Activated CD4-positive, alpha-beta T cell treated with anti-CD3 and anti-CD28 coated beads for 1 hour (primary cell): ENCODE data around the gene RNF2.
"Not testable (repeated sequence)": the region's sequence is repeated elsewhere in the genome, so short reads cannot be mapped to it uniquely, and the experiment has no call there.

Source experiments
- DNase-seq: peaks from one replicate; pipeline ENCODE4 v3.0.0-alpha.2; 2020

RNF2 gene

GRCh38 chr1:185050823-185051451, 5.6 kb downstream of the RNF2 start:
- no peak for DNase-seq

GRCh38 chr1:185053204-185053603, 7.8 kb downstream of the RNF2 start:
- DNase-seq: no peak

- no peak for DNase-seq
Measured at GRCh38 chr1:185054365-185055060, 9.2 kb downstream of the RNF2 start.

- DNase-seq: no peak
Measured at GRCh38 chr1:185058110-185058509, 12.8 kb downstream of the RNF2 start.

- no peak for DNase-seq
Measured at GRCh38 chr1:185058876-185059275, 13.5 kb downstream of the RNF2 start.

- DNase-seq: no peak
Measured at GRCh38 chr1:185059950-185060571, 14.7 kb downstream of the RNF2 start.

- DNase-seq: no peak
Measured at GRCh38 chr1:185062710-185063370, 17.5 kb downstream of the RNF2 start.

GRCh38 chr1:185063719-185064118, 18.4 kb downstream of the RNF2 start:
- no peak for DNase-seq

- DNase-seq: not testable (repeated sequence)
Measured at GRCh38 chr1:185065006-185065405, 19.6 kb downstream of the RNF2 start.

GRCh38 chr1:185066181-185066580, 20.8 kb downstream of the RNF2 start:
- no peak for DNase-seq

- DNase-seq: no peak
Measured at GRCh38 chr1:185068341-185068740, 23.0 kb downstream of the RNF2 start.

GRCh38 chr1:185069202-185069772, 23.9 kb downstream of the RNF2 start:
- DNase-seq: no peak

GRCh38 chr1:185070051-185070450, 24.7 kb downstream of the RNF2 start:
- DNase-seq: no peak

- DNase-seq: no peak
Measured at GRCh38 chr1:185073725-185074124, 28.4 kb downstream of the RNF2 start.

GRCh38 chr1:185074307-185074706, 28.9 kb downstream of the RNF2 start:
- no peak for DNase-seq

- no peak for DNase-seq
Measured at GRCh38 chr1:185075476-185075875, 30.1 kb downstream of the RNF2 start.

GRCh38 chr1:185077374-185077773, 32.0 kb downstream of the RNF2 start:
- no peak for DNase-seq

- no peak for DNase-seq
Measured at GRCh38 chr1:185080422-185080821, 35.1 kb downstream of the RNF2 start.

GRCh38 chr1:185083818-185084217, 38.5 kb downstream of the RNF2 start:
- DNase-seq: no peak

- no peak for DNase-seq
Measured at GRCh38 chr1:185087101-185087500, 41.7 kb downstream of the RNF2 start.

- DNase-seq: no peak
Measured at GRCh38 chr1:185087746-185088145, 42.4 kb downstream of the RNF2 start.

GRCh38 chr1:185091480-185091879, 46.1 kb downstream of the RNF2 start:
- no peak for DNase-seq

GRCh38 chr1:185094761-185095160, 49.4 kb downstream of the RNF2 start:
- DNase-seq: no peak
